Measurements from ENCODE around the gene AMHR2. TPM values are rescaled to one million over a fixed set of nuclear protein-coding genes. Genes with fewer than 3 reads are reported as not detected.
A peak's percentile ranks its signal among the peaks of the same experiment; 100 is the strongest.
"Not testable (repeated sequence)": the region's sequence is repeated elsewhere in the genome, so short reads cannot be mapped to it uniquely, and the experiment has no call there.

AMHR2 gene
- total RNA-seq, 1 experiment from 2014 or later: 0.29 TPM

GRCh38 chr12:53441040-53441833 is 17.6 kb downstream of the AMHR2 start, which contains the start of gene PRR13:
PRR13 (plus strand) TSS chr12:53441734; CDS start chr12:53442715, 981 bp downstream.
- H3K4me1 ChIP-seq (ENCODE audit: insufficient read depth, low read length): peaks cover 12% of the 10 kb centered on the region; the same call in 1 of the 2 replicates
- peak within 1 kb of the TSS; percentile 78 for H3K4me3 ChIP-seq (ENCODE audit: low read length)
- H4K20me1 ChIP-seq (ENCODE audit: low read length): no peaks in the 10 kb centered on the region
- TF ChIP-seq CTCF (conservative IDR thresholded peaks at IDR 0.05; ENCODE audit: low read depth, low read length): no peak
- no peak for TF ChIP-seq EZH2phosphoT487 (IDR thresholded peaks at IDR 0.05; ENCODE audit: borderline replicate concordance, low read length)
- no peak for TF ChIP-seq EZH2 (IDR thresholded peaks at IDR 0.05; ENCODE audit: low read length, unreplicated experiment)
- intact Hi-C loops (cut with micrococcal nuclease): loop anchor here (1.0 kb wide), 1 partner anchor 10 kb away; no protein-coding TSS in a partner anchor
- peak within 1 kb of the TSS; percentile 86 for H3K4me2 ChIP-seq (ENCODE audit: low read length)
- H3K9me2 ChIP-seq (replicated peaks; ENCODE audit: low read length): no peaks in the 10 kb centered on the region
- H3K9ac ChIP-seq (ENCODE audit: low read length): peak within 1 kb of the TSS; percentile 76
- H3K36me3 ChIP-seq (ENCODE audit: low read depth, low read length): peaks cover 2% of the 10 kb centered on the region; the same call in 1 of the 2 replicates
- no peaks in the 10 kb centered on the region for H3K27me3 ChIP-seq (ENCODE audit: low read length)
- H3K27ac ChIP-seq (ENCODE audit: low read length): peak within 1 kb of the TSS; percentile 34
- H3K79me2 ChIP-seq (ENCODE audit: low read length): peaks cover 31% of the 10 kb centered on the region
- H2AFZ ChIP-seq (ENCODE audit: low read length): peak within 1 kb of the TSS; percentile 77
- no peaks in the 10 kb centered on the region for H3F3A ChIP-seq (ENCODE audit: low read length, unreplicated experiment)
- DNase-seq (peak; percentile 99), ATAC-seq (peak; percentile 97)
- BruUV-seq (replicated peaks): TSS peak; percentile 99
- H3K9me3 ChIP-seq (ENCODE audit: low read length): no peaks in the 10 kb centered on the region
- CTCF ChIA-PET: interaction anchor here (0.7 kb wide), 1 partner anchor 20 kb away, joined by 3 read pairs; no protein-coding TSS in a partner anchor
- POLR2A ChIA-PET (ENCODE audit: unreplicated experiment): interaction anchor here (0.6 to 0.8 kb wide), 2 partner anchors 13 to 40 kb away, joined by 3 to 6 read pairs; no protein-coding TSS in a partner anchor

DNA sequence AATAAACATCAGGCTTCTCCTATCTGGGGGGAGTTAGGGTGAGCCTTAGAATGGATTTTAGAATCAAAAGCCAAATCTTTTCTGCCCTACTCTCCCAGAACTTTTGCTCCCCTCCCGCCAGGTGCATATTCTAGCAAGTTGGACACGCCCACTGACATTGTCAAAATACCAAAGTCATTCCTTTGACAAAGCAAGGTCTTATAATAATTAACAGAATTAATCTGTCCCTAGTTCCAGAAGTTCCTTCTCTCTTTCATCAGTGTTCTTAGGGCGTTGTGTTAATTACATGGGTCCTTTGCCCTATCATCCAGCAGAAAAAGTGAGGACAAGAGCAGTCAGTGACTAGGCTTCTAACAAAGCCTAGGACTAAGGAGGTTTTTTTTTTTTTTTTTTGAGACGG is 20.3 kb downstream of the AMHR2 start:
- CTCF ChIA-PET: no interaction called here
- Histone ChIP-seq H3K9me3 (ENCODE audit: low read length) (no peaks in the 10 kb centered on the region), H3K79me2 (ENCODE audit: low read length) (peaks cover 31% of the 10 kb centered on the region), H3K4me2 (ENCODE audit: low read length) (0 out of 2 replicates have a peak overlapping the region, but pooled peaks have one; percentile 86), H3F3A (ENCODE audit: low read length, unreplicated experiment) (no peaks in the 10 kb centered on the region), H3K9me2 (replicated peaks; ENCODE audit: low read length) (no peaks in the 10 kb centered on the region), H4K20me1 (ENCODE audit: low read length) (no peaks in the 10 kb centered on the region), H3K36me3 (ENCODE audit: low read depth, low read length) (peaks cover 5% of the 10 kb centered on the region; the same call in 1 of the 2 replicates), H3K27ac (ENCODE audit: low read length) (no peak overlapping the region), H3K9ac (ENCODE audit: low read length) (no peak overlapping the region), H3K4me3 (ENCODE audit: low read length) (no peak overlapping the region), H3K4me1 (ENCODE audit: insufficient read depth, low read length) (peaks cover 12% of the 10 kb centered on the region; the same call in 1 of the 2 replicates), H2AFZ (ENCODE audit: low read length) (no peak overlapping the region), H3K27me3 (ENCODE audit: low read length) (no peaks in the 10 kb centered on the region)
- intact Hi-C loops (cut with micrococcal nuclease): no loop called here
- BruUV-seq (replicated peaks): no TSS peak
- TF ChIP-seq EZH2phosphoT487 (IDR thresholded peaks at IDR 0.05; ENCODE audit: borderline replicate concordance, low read length) (no peak), CTCF (conservative IDR thresholded peaks at IDR 0.05; ENCODE audit: low read depth, low read length) (no peak), EZH2 (IDR thresholded peaks at IDR 0.05; ENCODE audit: low read length, unreplicated experiment) (no peak)
- POLR2A ChIA-PET (ENCODE audit: unreplicated experiment): no interaction called here
- DNase-seq (no peak), ATAC-seq (no peak)

GRCh38 chr12:53444593-53445325 is 21.1 kb downstream of the AMHR2 start:
- Histone ChIP-seq H3K79me2 (ENCODE audit: low read length) (peaks cover 31% of the 10 kb centered on the region), H3K4me1 (ENCODE audit: insufficient read depth, low read length) (peaks cover 12% of the 10 kb centered on the region; the same call in 1 of the 2 replicates)
- H3K4me2 ChIP-seq (ENCODE audit: low read length); DNase-seq; H3K27ac ChIP-seq (ENCODE audit: low read length); intact Hi-C loops (cut with micrococcal nuclease); H3K4me3 ChIP-seq (ENCODE audit: low read length); H3K36me3 ChIP-seq (ENCODE audit: low read depth, low read length); BruUV-seq (replicated peaks); H2AFZ ChIP-seq (ENCODE audit: low read length); ATAC-seq; H3K9me2 ChIP-seq (replicated peaks; ENCODE audit: low read length); H3K27me3 ChIP-seq (ENCODE audit: low read length); H4K20me1 ChIP-seq (ENCODE audit: low read length); H3K9ac ChIP-seq (ENCODE audit: low read length); H3F3A ChIP-seq (ENCODE audit: low read length, unreplicated experiment); H3K9me3 ChIP-seq (ENCODE audit: low read length); POLR2A ChIA-PET (ENCODE audit: unreplicated experiment); CTCF ChIA-PET: not testable (repeated sequence)

Measured in PC-3 (cell line).